GM18498 (cell line): Measurements from ENCODE around the gene RASL10A.

Experiments
- ATAC-seq: cut with Tn5 transposase; IDR thresholded peaks from one replicate; pipeline ENCODE4 v1.9.1; 2021; ENCODE audit warnings: mild to moderate bottlenecking, moderate library complexity; ENCODE audit not compliant: unreplicated experiment

Gene RASL10A

DNA sequence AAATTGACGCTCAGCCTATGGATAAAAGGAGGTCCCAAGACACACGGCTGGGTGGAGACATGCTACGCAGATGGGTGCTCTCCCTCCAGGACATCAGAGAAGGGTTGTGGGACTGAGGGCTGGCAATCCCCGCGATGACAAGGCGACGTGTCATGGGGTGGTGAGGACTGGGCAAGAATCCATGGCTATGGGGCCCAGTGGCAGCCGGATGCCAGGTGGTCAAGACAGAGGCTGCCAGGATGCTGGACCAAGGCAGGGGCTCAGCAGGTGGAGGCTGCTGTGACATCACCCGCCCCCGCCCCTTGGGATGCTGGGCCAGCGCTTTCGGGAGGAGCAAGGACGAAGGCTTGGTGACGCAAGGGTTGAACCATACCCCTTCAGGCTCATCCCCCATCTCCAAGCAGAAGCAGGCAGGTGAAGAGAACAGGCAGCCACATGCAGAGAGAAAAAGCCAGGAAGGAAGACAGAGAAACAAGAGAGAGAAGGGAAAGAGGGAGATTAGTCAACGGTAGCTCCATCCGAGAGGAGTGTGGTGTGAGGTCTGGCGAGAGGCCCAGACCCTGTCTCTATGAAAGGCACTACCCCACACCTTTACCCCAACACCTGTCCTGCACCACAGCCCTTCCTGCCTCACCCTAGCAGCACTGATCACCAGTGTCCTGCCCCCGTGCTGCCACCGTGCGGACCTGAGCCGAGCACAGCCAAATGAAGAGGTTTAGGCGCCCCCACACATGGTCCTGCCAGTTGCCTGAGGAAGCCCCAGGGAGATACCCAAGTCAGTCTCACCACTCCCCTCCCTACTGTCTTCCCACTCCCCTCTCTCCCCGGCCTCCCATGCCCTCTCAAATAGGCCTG lies 24.1 kb upstream of the RASL10A start:
- no peak for ATAC-seq

DNA sequence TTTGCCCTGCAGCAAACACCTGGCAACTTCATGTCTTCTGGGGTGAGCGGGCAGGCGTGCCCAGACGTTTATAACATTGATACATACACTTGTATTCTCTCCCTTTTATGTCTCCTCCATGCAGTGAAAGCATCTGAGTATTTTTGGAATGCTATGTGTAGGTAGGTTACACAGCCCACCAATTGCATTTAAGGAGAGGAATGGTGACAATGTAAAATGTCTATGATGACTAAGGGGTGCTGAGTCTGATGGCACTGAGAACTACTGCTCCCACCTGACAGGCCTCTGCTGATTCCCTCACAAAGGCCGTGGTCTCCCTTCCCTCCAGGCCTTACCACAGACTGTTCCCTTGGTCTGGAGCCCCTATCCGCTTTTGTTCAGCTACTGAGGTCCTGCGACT lies 22.9 kb upstream of the RASL10A start:
- ATAC-seq: no peak

DNA sequence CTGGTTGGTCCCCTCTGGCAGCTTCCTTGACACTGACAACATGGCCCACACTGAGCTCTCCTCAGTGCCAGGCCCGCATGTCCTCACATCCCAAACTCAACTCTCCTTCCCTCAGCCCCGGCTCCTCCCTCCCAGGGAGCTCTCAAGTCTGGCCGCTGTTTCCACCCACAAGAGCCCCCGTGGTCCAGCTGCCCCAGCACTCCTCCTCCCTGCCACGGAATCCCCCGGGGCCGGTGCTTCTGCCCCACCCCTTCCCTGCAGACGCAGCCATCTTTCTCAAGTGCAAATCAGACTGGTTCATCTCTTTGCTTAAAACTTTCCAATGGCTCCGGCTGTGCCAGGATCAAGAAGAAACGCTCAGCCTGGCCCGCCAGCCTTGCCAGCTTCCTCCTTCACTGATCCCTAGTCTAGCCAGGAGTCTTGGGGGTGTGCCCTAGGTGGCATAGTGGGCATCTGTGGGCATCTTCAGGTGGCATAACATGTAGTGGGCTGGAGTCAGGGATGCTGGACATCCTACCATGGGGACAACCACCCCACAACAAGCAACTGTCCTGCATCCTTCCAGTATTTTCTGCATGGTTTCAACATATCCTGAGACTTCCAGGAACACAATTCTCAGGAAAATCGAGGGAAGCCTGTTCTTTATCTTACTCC lies 22.3 kb upstream of the RASL10A start:
- ATAC-seq: no peak

GRCh38 chr22:29336751-29337490 lies 21.4 kb upstream of the RASL10A start:
- no peak for ATAC-seq

DNA sequence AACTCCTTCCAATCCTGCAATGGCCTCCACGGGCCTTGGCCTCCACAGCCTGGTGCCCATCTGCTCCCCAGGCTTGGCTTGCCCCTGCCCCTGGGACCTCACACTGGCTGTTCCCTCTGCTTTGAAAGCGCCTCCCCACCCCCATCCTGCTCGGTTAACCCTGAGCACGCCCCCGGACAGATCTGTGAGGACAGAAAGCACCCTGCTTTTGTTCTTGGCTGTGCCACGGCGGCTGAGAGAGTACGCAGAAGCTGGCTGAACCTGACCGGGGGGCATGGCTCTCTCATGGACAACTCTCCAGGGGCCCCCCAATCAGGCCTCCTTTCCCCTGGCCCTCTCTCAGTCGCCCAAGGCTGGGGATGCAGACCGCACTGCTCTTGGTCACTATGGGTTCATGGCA lies 20.2 kb upstream of the RASL10A start:
- no peak for ATAC-seq

GRCh38 chr22:29334696-29335344 lies 19.3 kb upstream of the RASL10A start:
- no peak for ATAC-seq

DNA sequence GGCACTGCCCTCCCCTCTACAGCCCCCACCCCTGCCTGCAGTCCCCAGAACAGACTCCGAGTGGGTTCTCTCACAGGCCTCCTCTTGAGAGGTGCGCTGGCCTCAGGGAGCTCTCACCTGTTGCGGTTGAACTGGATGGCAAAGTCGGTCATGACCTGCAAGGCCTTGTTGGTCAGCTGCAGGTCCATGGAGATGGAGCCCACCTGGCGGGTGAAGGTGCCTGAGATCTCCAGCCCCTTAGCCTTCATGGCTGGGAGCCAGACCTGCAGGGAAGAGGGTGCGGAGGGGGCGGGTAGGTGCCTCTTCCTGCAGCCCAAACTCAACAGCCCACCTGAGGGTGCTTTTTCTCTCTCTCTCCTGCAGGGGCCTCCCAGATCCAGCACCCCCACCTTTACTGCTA lies 18.7 kb upstream of the RASL10A start:
- ATAC-seq: no peak

DNA sequence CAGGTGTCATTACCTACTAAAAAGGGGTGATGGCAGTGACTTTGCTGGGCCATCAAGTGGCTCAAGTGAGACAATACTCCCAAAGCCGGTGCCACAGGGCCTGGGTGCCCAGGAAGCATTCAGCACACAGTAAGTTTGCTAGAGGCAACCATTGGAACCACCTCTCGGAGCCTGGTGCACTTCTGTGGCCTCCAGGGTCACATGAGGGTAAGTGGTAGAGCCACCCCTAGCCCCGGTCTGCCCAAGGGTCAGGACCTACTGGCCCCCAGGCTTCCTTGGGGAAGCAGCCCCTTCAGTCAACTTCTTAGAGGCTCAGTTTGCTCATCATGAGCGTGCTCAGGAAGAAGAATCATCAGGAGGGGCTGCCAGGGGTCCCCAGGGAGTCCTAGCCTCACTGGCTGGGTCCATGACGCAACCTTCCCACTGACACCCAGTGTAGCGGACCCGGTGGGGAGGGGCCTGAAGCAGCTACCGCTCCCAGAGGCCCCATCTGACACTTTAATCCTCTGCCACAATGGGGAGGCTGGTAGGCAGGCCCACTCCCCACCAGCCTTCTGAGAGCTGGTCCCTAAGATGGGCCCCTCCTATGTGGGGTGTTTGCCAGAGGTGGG lies 17.5 kb upstream of the RASL10A start:
- no peak for ATAC-seq

DNA sequence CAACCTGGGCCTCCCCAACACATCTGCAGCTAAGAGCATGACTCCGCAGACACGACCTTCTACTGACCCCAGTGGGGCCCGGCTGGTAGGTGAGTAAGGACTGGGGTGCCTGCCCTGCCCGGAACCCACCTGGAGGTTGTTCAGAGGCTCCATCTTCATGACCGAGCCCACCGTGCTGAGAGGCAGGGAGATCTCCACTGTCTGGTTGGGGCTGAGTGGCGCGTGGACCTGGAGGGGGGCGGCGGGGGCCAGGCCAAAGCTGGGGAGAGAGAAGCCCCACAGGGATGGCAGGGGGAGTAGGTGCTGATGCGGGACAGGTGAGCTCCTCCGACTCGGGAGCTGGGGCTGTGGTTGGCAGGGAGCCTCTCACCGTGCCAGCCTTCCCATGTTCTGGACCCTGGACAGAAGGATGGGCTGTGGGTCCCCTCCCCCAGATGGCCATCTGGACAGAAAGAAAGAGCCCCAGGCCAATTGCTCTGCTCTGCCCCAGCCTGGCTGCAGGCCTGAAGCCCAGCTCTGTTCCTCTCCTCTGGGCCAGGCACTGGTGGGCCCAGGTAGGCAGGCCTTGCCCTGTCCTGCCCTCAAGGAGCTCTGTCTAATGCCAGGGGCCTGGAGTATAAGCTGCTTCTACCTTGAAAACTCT lies 16.3 kb upstream of the RASL10A start:
- no peak for ATAC-seq

DNA sequence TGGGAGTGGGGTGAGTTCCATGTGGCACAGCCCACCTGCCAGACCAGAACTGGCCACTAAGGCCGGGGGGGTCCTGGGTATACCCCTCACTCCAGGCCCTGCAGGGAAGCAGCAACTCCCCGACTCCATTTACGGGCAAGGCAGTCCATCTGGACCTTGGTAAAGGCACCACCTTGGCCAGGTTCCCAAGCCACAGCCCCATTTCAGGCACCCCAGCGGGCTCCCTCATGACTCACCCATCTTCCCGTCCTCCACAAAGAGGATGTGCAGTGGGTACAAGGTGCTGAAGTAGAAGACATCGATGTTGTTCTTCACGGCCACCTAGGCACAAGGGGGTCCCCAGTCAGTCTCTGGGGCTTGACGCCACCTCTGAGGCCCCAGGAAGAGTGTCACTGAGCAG lies 15.7 kb upstream of the RASL10A start:
- ATAC-seq: no peak

DNA sequence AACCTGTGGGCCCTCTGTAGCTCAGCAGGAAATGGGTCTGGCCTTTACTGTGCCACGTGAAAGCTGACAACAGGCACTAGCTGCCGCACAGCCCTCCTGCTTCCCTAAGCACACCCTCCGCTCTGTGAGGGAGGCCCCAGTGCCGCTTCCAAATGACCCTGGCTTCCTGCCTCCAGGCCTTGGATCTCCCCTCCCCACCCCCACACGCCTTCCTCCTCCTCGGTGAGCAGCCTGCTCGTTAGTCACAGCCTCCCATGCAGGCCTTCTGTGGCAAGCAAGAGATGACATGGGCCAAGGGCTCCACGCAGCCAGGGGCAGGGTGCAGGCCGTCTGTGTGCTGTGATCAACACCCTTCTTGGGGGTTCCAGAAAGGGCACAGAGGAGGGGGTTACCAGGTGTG lies 15.3 kb upstream of the RASL10A start:
- ATAC-seq: no peak

GRCh38 chr22:29330291-29330690 lies 14.8 kb upstream of the RASL10A start:
- no peak for ATAC-seq

- ATAC-seq: no peak
Measured at GRCh38 chr22:29329581-29329980, 14.1 kb upstream of the RASL10A start.

- no peak for ATAC-seq
Measured at GRCh38 chr22:29328566-29329500, 13.3 kb upstream of the RASL10A start.

DNA sequence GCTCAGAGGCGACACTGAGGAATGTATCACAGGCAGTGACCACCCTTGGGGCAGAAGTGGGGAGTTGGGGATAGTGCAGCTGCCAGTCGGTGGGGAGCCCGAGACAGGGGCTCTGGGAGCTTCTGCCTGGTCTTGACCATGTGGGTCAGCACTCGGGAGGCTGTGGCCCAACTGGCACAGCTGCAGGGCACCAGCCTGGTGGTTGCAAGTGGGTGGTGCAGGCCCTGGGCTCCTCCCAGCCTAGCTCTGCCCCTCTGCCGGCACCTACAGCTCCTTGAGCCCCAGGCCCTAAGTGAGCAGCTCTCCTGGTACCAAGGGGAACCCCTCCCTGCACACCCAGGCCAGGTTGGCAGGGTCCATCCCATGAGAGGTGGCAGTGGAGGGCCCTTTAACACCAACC lies 12.6 kb upstream of the RASL10A start:
- no peak for ATAC-seq

DNA sequence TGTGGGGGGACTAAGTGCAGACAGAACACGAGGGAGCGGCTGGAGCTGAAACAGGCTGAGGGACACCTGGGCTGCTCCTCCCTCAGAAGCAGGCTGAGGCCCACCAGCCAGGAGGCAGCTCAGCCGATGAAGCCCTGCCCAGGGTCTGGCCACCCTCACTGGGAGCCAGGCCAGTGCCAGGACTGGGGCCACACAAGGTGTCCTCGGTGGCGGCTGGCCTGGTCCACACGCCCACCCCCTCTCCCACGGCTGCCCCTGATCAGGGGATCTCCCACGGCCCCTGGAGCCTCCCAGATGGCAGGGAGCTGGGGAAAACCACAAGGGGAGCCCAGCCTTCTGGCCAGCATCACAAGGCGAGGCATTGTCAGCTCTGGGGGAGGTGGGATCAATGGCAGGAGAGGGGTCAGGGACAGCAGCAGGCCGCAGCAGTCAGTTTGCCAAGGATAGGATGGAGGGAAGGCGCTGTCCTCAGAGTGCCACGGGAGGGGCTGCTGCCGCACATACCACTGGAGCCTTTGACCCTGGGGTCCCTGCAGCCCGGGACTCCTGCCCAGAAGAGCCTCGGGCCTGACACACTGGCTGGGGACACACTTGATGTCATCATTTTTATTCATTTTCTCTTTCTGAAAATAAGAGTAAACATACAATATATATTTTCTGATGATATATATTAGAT lies 11.7 kb upstream of the RASL10A start:
- ATAC-seq: no peak

DNA sequence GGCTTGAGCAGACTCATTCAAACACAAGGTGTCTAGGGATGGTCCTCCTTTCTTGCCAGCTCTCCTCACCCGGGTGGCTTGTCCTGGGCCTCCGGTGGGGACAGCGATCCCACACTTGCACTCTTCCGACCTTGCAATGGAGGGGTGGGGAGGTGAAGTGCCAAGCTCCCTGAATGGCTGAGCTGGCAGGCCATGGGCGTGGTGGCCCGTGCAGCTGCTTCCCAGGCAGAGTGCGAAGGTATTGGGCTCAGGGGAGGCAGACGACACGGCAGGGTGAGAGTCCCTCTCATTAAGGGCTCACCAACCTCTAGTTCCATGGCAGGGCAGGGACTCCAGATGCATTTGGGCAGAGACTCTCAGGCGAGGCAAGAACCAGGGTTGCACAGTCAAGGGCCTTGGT lies 11.0 kb upstream of the RASL10A start:
- no peak for ATAC-seq

GRCh38 chr22:29325785-29326315 lies 10.4 kb upstream of the RASL10A start:
- ATAC-seq: no peak

GRCh38 chr22:29325356-29325755 lies 9.9 kb upstream of the RASL10A start:
- no peak for ATAC-seq
